ENCODE measurements around the gene CLIC4.
"Not testable (repeated sequence)": the region's sequence is repeated elsewhere in the genome, so short reads cannot be mapped to it uniquely, and the experiment has no call there.

CLIC4 gene

GRCh38 chr1:24745711-24746413, 615 bp downstream of the CLIC4 start:
- DNase-seq (ENCODE audit: low read depth): no peak

- DNase-seq (ENCODE audit: low read depth): no peak
Observed at GRCh38 chr1:24748191-24749121, 3.2 kb downstream of the CLIC4 start.

- no peak for DNase-seq (ENCODE audit: low read depth)
Observed at GRCh38 chr1:24749252-24749651, 4.0 kb downstream of the CLIC4 start.

GRCh38 chr1:24749886-24750285, 4.6 kb downstream of the CLIC4 start:
- DNase-seq (ENCODE audit: low read depth): no peak

GRCh38 chr1:24751833-24752232, 6.6 kb downstream of the CLIC4 start:
- no peak for DNase-seq (ENCODE audit: low read depth)

GRCh38 chr1:24752305-24752704, 7.1 kb downstream of the CLIC4 start:
- DNase-seq (ENCODE audit: low read depth): no peak

GRCh38 chr1:24754229-24754628, 9.0 kb downstream of the CLIC4 start:
- DNase-seq (ENCODE audit: low read depth): no peak

- not testable (repeated sequence) for DNase-seq (ENCODE audit: low read depth)
Observed at GRCh38 chr1:24755323-24755722, 10.1 kb downstream of the CLIC4 start.

- DNase-seq (ENCODE audit: low read depth): no peak
Observed at GRCh38 chr1:24756395-24756794, 11.1 kb downstream of the CLIC4 start.

GRCh38 chr1:24759492-24759891, 14.2 kb downstream of the CLIC4 start:
- DNase-seq (ENCODE audit: low read depth): no peak

- no peak for DNase-seq (ENCODE audit: low read depth)
Observed at GRCh38 chr1:24761582-24761981, 16.3 kb downstream of the CLIC4 start.

GRCh38 chr1:24762133-24762676, 17.0 kb downstream of the CLIC4 start:
- DNase-seq (ENCODE audit: low read depth): no peak

GRCh38 chr1:24763671-24764070, 18.4 kb downstream of the CLIC4 start:
- no peak for DNase-seq (ENCODE audit: low read depth)

GRCh38 chr1:24764439-24764838, 19.2 kb downstream of the CLIC4 start:
- DNase-seq (ENCODE audit: low read depth): no peak

- no peak for DNase-seq (ENCODE audit: low read depth)
Observed at GRCh38 chr1:24764848-24765247, 19.6 kb downstream of the CLIC4 start.

GRCh38 chr1:24765308-24765988, 20.2 kb downstream of the CLIC4 start:
- no peak for DNase-seq (ENCODE audit: low read depth)

- no peak for DNase-seq (ENCODE audit: low read depth)
Observed at GRCh38 chr1:24767351-24767750, 22.1 kb downstream of the CLIC4 start.

- DNase-seq (ENCODE audit: low read depth): no peak
Observed at GRCh38 chr1:24768873-24769605, 23.8 kb downstream of the CLIC4 start.

GRCh38 chr1:24769656-24770651, 24.7 kb downstream of the CLIC4 start:
- no peak for DNase-seq (ENCODE audit: low read depth)

GRCh38 chr1:24770881-24771280, 25.6 kb downstream of the CLIC4 start:
- DNase-seq (ENCODE audit: low read depth): no peak
